Right hindlimb (tissue), 1 donor: ENCODE data around the gene CDRT4.
A peak's percentile ranks its signal among the peaks of the same experiment; 100 is the strongest.
"Not testable (repeated sequence)": the region's sequence is repeated elsewhere in the genome, so short reads cannot be mapped to it uniquely, and the experiment has no call there.

ENCODE experiments used
- DNase-seq: peaks from one replicate; pipeline ENCODE4 v3.0.0-alpha.2; 2018

CDRT4 gene

GRCh38 chr17:15467592-15467991 is at the start of gene CDRT4:
CDRT4 (minus strand) TSS chr17:15467621; CDS start chr17:15440238, 27,383 bp downstream.
- no peak for DNase-seq

- no peak for DNase-seq
These were observed 48.7 kb upstream of the CDRT4 start for GRCh38 chr17:15516150-15516549.

GRCh38 chr17:15514469-15514868 is 47.0 kb upstream of the CDRT4 start:
- DNase-seq = no peak

GRCh38 chr17:15513856-15514459 is 46.5 kb upstream of the CDRT4 start:
- DNase-seq = no peak

GRCh38 chr17:15513058-15513791 is 45.8 kb upstream of the CDRT4 start:
- no peak for DNase-seq

- no peak for DNase-seq
These were observed 44.8 kb upstream of the CDRT4 start for GRCh38 chr17:15512071-15512709.

GRCh38 chr17:15511142-15511541 is 43.7 kb upstream of the CDRT4 start:
- no peak for DNase-seq

GRCh38 chr17:15510361-15510760 is 42.9 kb upstream of the CDRT4 start:
- no peak for DNase-seq

- no peak for DNase-seq
These were observed 41.7 kb upstream of the CDRT4 start for GRCh38 chr17:15509095-15509494.

- no peak for DNase-seq
These were observed 41.0 kb upstream of the CDRT4 start for GRCh38 chr17:15508466-15508865.

- DNase-seq = no peak
These were observed 40.5 kb upstream of the CDRT4 start for GRCh38 chr17:15507896-15508295.

GRCh38 chr17:15507001-15507400 is 39.6 kb upstream of the CDRT4 start:
- DNase-seq = no peak

GRCh38 chr17:15505708-15506107 is 38.3 kb upstream of the CDRT4 start:
- not testable (repeated sequence) for DNase-seq

- no peak for DNase-seq
These were observed 36.3 kb upstream of the CDRT4 start for GRCh38 chr17:15503731-15504130.

- peak; percentile 96 for DNase-seq
These were observed 35.1 kb upstream of the CDRT4 start for GRCh38 chr17:15502369-15503112.

GRCh38 chr17:15501793-15502192 is 34.4 kb upstream of the CDRT4 start:
- no peak for DNase-seq

- DNase-seq = no peak
These were observed 33.9 kb upstream of the CDRT4 start for GRCh38 chr17:15501282-15501681.

GRCh38 chr17:15498107-15498506 is 30.7 kb upstream of the CDRT4 start:
- DNase-seq = no peak

- DNase-seq = no peak
These were observed 29.6 kb upstream of the CDRT4 start for GRCh38 chr17:15496735-15497670.

GRCh38 chr17:15494821-15495220 is 27.4 kb upstream of the CDRT4 start:
- no peak for DNase-seq

GRCh38 chr17:15493693-15494035 is 26.2 kb upstream of the CDRT4 start:
- DNase-seq = no peak
